ENCODE results near the gene ABCB6.

ABCB6 gene

GRCh38 chr2:219245148-219245898 is 26.6 kb upstream of the ABCB6 start, which contains the start of the genes GLB1L and STK16:
Gene GLB1L (minus strand): TSS chr2:219245444. CDS start chr2:219243573, 1,871 bp downstream.
Gene STK16 (plus strand): TSS chr2:219245479. CDS start chr2:219246000, 521 bp downstream.
- peak; percentile 86 for DNase-seq

- no peak for DNase-seq
Observed at GRCh38 chr2:219244789-219245147, 26.0 kb upstream of the ABCB6 start.

- no peak for DNase-seq
Observed at GRCh38 chr2:219243291-219243761, 24.6 kb upstream of the ABCB6 start.

- no peak for DNase-seq
Observed at GRCh38 chr2:219234331-219234730, 15.6 kb upstream of the ABCB6 start.

GRCh38 chr2:219230059-219230540 is 11.3 kb upstream of the ABCB6 start:
- peak; percentile 32 for DNase-seq

GRCh38 chr2:219229305-219230058 is 10.7 kb upstream of the ABCB6 start, which contains the start of the genes ANKZF1 and ATG9A:
Gene ANKZF1 (plus strand): TSS chr2:219229806. CDS start chr2:219230258, 452 bp downstream.
Gene ATG9A (minus strand): TSS chr2:219229636. CDS start chr2:219228024, 1,612 bp downstream.
- peak; percentile 99 for DNase-seq

GRCh38 chr2:219228911-219229304 is 10.2 kb upstream of the ABCB6 start:
- no peak for DNase-seq

- no peak for DNase-seq
Observed at GRCh38 chr2:219228041-219228910, 9.5 kb upstream of the ABCB6 start.

GRCh38 chr2:219225350-219225749 is 6.6 kb upstream of the ABCB6 start:
- DNase-seq, result no peak

- no peak for DNase-seq
Observed at GRCh38 chr2:219223831-219224610, 5.3 kb upstream of the ABCB6 start.

- DNase-seq, result no peak
Observed at GRCh38 chr2:219221957-219222518, 3.3 kb upstream of the ABCB6 start.

GRCh38 chr2:219220652-219221402 is 2.1 kb upstream of the ABCB6 start:
- no peak for DNase-seq

- DNase-seq, result no peak
Observed at GRCh38 chr2:219219784-219220532, 1.2 kb upstream of the ABCB6 start.

- peak; percentile 31 for DNase-seq
Observed at GRCh38 chr2:219218217-219218731, 484 bp downstream of the ABCB6 start.

GRCh38 chr2:219216535-219216915 is 2.2 kb downstream of the ABCB6 start:
- no peak for DNase-seq

- no peak for DNase-seq
Observed at GRCh38 chr2:219215871-219216534, 2.8 kb downstream of the ABCB6 start.

GRCh38 chr2:219214786-219215185 is 4.0 kb downstream of the ABCB6 start:
- DNase-seq, result no peak

- DNase-seq, result no peak
Observed at GRCh38 chr2:219214141-219214540, 4.6 kb downstream of the ABCB6 start.

GRCh38 chr2:219213486-219214071 is 5.2 kb downstream of the ABCB6 start:
- no peak for DNase-seq
